Lung (tissue), 12 donors: Measurements from ENCODE around the gene B3GNT3. TPM values are rescaled to one million over a fixed set of nuclear protein-coding genes. Genes with fewer than 3 reads are reported as not detected.

ENCODE experiments used
- ATAC-seq: fragments of 200-7000 bp; cut with Tn5 transposase; one replicate; pipeline ENCODE4 v1.9.1; 2020; ENCODE audit warnings: moderate number of reproducible peaks; ENCODE audit not compliant: insufficient read depth, low FRiP score
- DNase-seq, 3 donors: peaks; one replicate each; pipeline ENCODE4 v3.0.0-alpha.2; 2013 to 2017
- H3K27ac ChIP-seq, 2 donors: one replicate each; pipeline ENCODE4 v1.5.1; 2013; ENCODE audit warnings: mild to moderate bottlenecking in 2 of 2, moderate library complexity in 2 of 2, control low read depth in 1 of 2, inconsistent platforms in 1 of 2, low read depth in 1 of 2, low read length in 1 of 2
- H3K27me3 ChIP-seq, 3 donors: one replicate each; pipeline ENCODE4 v1.5.1; 2013; ENCODE audit warnings: low read length in 2 of 3; ENCODE audit not compliant: control insufficient read depth in 3 of 3, insufficient read depth in 3 of 3
- H3K36me3 ChIP-seq, 4 donors: one replicate each; pipeline ENCODE4 v1.5.1; 2013; ENCODE audit warnings: low read length in 4 of 4, mild to moderate bottlenecking in 1 of 4, moderate library complexity in 1 of 4; ENCODE audit not compliant: control insufficient read depth in 4 of 4, insufficient read depth in 4 of 4
- H3K4me1 ChIP-seq, 5 donors: one replicate each; pipeline ENCODE4 v1.5.1; 2013; ENCODE audit warnings: low read length in 5 of 5, mild to moderate bottlenecking in 2 of 5, moderate library complexity in 1 of 5; ENCODE audit not compliant: control insufficient read depth in 5 of 5, insufficient read depth in 5 of 5
- H3K4me3 ChIP-seq: one replicate; pipeline ENCODE4 v1.5.1; 2013; ENCODE audit warnings: mild to moderate bottlenecking, control low read depth, moderate library complexity
- H3K9ac ChIP-seq, 2 donors: one replicate each; pipeline ENCODE4 v1.5.1; 2013; ENCODE audit warnings: low read length in 2 of 2, control low read depth in 1 of 2; ENCODE audit not compliant: insufficient read depth in 1 of 2
- H3K9me3 ChIP-seq, 4 donors: one replicate each; pipeline ENCODE4 v1.5.1; 2013; ENCODE audit warnings: low read length in 3 of 4, mild to moderate bottlenecking in 1 of 4, moderate library complexity in 1 of 4; ENCODE audit not compliant: control insufficient read depth in 4 of 4, insufficient read depth in 3 of 4
- WGBS, 2 donors: extraction: QIAGEN DNeasy Blood & Tissue Kit; methylation state at CpG; one replicate each; pipeline ENCODE4 v1.1.7; 2013; 5-methylcytosine and 5-hydroxymethylcytosine counted together
- polyA plus RNA-seq, 2 donors: library from polyadenylated mRNA; stranded (reverse); fragments of 200-250 nt; gene quantifications; one replicate each; pipeline ENCODE4 v1.2.1, GENCODE V29; 2013
- total RNA-seq, 2 donors: library from RNA; depleted of rRNA in 1 of 2; stranded (reverse); fragments of >200 nt in 1 of 2; gene quantifications; one replicate each; pipeline ENCODE4 v1.2.1, GENCODE V29; 2014 to 2021
- TF ChIP-seq, protein P1 (sequence below): IDR thresholded peaks from 2 replicates; pipeline ENCODE4 v1.5.1; 2012; ENCODE audit warnings: mild to moderate bottlenecking; ENCODE audit errors: control extremely low read depth, extremely low read depth
- donor health status: control.
- donor health status: control.
- donor health status: Bipolar disorder and iron deficiency.
- donor health status: healthy.
- donor health status: DM: yes; HTN: yes; CAD: no.

B3GNT3 gene
- total and polyA plus RNA-seq, 4 donors, result 1.00 to 3.0 (median 2.0) TPM

DNA sequence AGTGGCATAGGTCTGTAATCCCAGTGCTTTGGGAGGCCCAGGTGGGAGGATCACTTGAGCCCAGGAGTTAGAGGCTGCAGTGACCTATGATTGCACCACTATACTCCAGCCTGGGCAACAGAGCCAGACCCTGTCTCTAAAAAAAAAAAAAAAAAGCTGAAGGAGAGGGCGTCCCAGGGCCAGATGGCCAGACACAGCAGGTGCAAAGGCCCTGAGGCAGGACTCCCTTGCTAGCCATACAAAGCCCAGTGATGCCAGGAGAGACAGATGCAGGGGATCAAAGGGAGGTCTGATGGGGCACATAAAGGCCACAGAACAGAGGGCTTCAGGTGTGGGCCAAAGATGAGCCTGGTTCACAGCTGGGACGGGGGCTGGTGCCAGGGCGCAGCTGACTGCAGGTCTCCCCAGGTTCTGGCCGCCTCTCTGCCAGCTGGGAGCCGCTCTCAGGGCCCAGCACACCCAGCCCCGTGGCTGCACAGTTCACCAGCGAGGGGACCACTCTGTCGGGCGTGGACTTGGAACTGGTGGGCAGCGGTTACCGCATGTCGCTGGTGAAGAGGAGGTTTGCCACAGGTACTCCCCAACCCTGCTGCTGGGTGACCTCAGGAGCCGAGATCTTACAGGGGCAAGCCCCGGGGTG, 7.5 kb upstream of the B3GNT3 start:
- ATAC-seq, result no peak
- no peaks in the 10 kb centered on the region for H3K4me1 ChIP-seq
- H3K9me3 ChIP-seq, result no peaks in the 10 kb centered on the region
- H3K36me3 ChIP-seq, result no peaks in the 10 kb centered on the region
- no peak overlapping the region for H3K4me3 ChIP-seq
- H3K9ac ChIP-seq, result no peak overlapping the region
- DNase-seq, result no peak
- H3K27me3 ChIP-seq, result no peaks in the 10 kb centered on the region
- 96 to 100% methylated on average over 14 of the region's 14 CpGs for WGBS, 2 donors
- H3K27ac ChIP-seq, result no peak overlapping the region
- TF ChIP-seq, protein P1, sequence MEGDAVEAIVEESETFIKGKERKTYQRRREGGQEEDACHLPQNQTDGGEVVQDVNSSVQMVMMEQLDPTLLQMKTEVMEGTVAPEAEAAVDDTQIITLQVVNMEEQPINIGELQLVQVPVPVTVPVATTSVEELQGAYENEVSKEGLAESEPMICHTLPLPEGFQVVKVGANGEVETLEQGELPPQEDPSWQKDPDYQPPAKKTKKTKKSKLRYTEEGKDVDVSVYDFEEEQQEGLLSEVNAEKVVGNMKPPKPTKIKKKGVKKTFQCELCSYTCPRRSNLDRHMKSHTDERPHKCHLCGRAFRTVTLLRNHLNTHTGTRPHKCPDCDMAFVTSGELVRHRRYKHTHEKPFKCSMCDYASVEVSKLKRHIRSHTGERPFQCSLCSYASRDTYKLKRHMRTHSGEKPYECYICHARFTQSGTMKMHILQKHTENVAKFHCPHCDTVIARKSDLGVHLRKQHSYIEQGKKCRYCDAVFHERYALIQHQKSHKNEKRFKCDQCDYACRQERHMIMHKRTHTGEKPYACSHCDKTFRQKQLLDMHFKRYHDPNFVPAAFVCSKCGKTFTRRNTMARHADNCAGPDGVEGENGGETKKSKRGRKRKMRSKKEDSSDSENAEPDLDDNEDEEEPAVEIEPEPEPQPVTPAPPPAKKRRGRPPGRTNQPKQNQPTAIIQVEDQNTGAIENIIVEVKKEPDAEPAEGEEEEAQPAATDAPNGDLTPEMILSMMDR, result no peak

- no peak overlapping the region for H3K4me3 ChIP-seq
- WGBS, 2 donors, result 87 to 93% methylated on average over 2 of the region's 2 CpGs
- no peaks in the 10 kb centered on the region for H3K36me3 ChIP-seq
- no peak overlapping the region for H3K27ac ChIP-seq
- DNase-seq, result no peak
- H3K4me1 ChIP-seq, result no peaks in the 10 kb centered on the region
- ATAC-seq, result no peak
- no peak overlapping the region for H3K9ac ChIP-seq
- H3K27me3 ChIP-seq, result peaks cover 0 to 2% (median 0%) of the 10 kb centered on the region in 3 donors
- TF ChIP-seq, protein P1, result no peak
- no peaks in the 10 kb centered on the region for H3K9me3 ChIP-seq
Measured at GRCh38 chr19:17788632-17789031, 6.3 kb upstream of the B3GNT3 start.

GRCh38 chr19:17790059-17790780, 4.7 kb upstream of the B3GNT3 start:
- 75 to 78% methylated on average over 6 of the region's 6 CpGs for WGBS, 2 donors
- TF ChIP-seq, protein P1, result no peak
- ATAC-seq, result no peak
- DNase-seq, result no peak
- peaks cover 0 to 17% (median 12%) of the 10 kb centered on the region in 3 donors for H3K27me3 ChIP-seq
- H3K36me3 ChIP-seq, result no peaks in the 10 kb centered on the region
- H3K9ac ChIP-seq, result no peak overlapping the region
- no peak overlapping the region for H3K4me3 ChIP-seq
- no peak overlapping the region for H3K27ac ChIP-seq
- H3K4me1 ChIP-seq, result no peaks in the 10 kb centered on the region
- H3K9me3 ChIP-seq, result no peaks in the 10 kb centered on the region

DNA sequence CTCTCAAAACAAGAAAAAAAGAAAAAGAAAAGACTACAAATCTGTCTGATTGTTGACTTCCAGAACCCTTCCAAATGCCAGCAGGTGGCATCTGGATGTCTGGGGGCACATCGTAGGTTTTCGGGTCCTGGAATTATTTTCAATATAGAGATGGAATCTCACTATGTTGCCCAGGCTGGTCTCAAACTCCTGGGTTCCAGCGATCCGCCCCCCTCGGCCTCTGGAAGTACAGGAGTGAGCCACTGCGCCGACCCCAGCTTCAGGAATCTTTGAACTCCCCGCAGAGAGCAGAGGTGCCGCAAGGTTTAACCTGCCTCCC, 567 bp upstream of the B3GNT3 start:
- TF ChIP-seq, protein P1, result no peak
- Histone ChIP-seq H3K4me1 (no peaks in the 10 kb centered on the region), H3K27me3 (peaks cover 0 to 38% (median 22%) of the 10 kb centered on the region in 3 donors), H3K27ac (no peak overlapping the region), H3K36me3 (no peaks in the 10 kb centered on the region), H3K9me3 (no peaks in the 10 kb centered on the region), H3K9ac (no peak overlapping the region), H3K4me3 (no peak overlapping the region)
- no peak for ATAC-seq
- DNase-seq, result no peak
- WGBS, 2 donors, result 60 to 73% methylated on average over 9 of the region's 9 CpGs
